Transverse colon (tissue), 4 donors: Measurements from ENCODE around the gene SNAPC1. TPM values are rescaled to one million over a fixed set of nuclear protein-coding genes. Genes with fewer than 3 reads are reported as not detected.
A peak's percentile ranks its signal among the peaks of the same experiment; 100 is the strongest.

Experiments
- DNase-seq: peaks from one replicate; pipeline ENCODE4 v3.0.0-alpha.2; 2019
- H3K27ac ChIP-seq, 4 donors: fragments of 200-600 bp; sonication (generic); 2 replicates each; pipeline ENCODE4 v1.5.1; 2016 to 2018; ENCODE audit warnings: inconsistent platforms in 4 of 4
- H3K27me3 ChIP-seq: fragments of 200-600 bp; sonication (generic); 2 replicates; pipeline ENCODE4 v1.5.1; 2017; ENCODE audit warnings: inconsistent platforms
- H3K36me3 ChIP-seq, 4 donors: fragments of 200-600 bp; sonication (generic); 2 replicates each; pipeline ENCODE4 v1.5.1; 2017 to 2019; ENCODE audit warnings: inconsistent platforms in 4 of 4
- H3K4me1 ChIP-seq, 4 donors: fragments of 200-600 bp; sonication (generic); 2 replicates each; pipeline ENCODE4 v1.5.1; 2017 to 2020; ENCODE audit warnings: inconsistent platforms in 4 of 4
- H3K4me3 ChIP-seq, 4 donors: fragments of 200-600 bp; sonication (generic); 1 replicate in 1 of 4; 2 replicates in 3 of 4; pipeline versions ENCODE4 v1.5.1 to v1.6.1; 2017 to 2019; ENCODE audit warnings: inconsistent platforms in 4 of 4
- H3K9me3 ChIP-seq, 2 donors: fragments of 200-600 bp; sonication (generic); 2 replicates each; pipeline ENCODE4 v1.5.1; 2017 to 2019; ENCODE audit warnings: inconsistent platforms in 2 of 2
- EP300 ChIP-seq: sonication (generic); formaldehyde crosslinking; IDR thresholded peaks from one replicate; pipeline ENCODE4 v1.6.1; 2017; ENCODE audit warnings: antibody characterized with exemption, low read depth
- POLR2A ChIP-seq: fragments of 450-650 bp; IDR thresholded peaks from one replicate; pipeline ENCODE4 v1.6.1; 2016; ENCODE audit warnings: antibody characterized with exemption, mild to moderate bottlenecking, moderate library complexity
- POLR2AphosphoS5 ChIP-seq, 3 donors: sonication (generic); formaldehyde crosslinking; IDR thresholded peaks; one replicate each; pipeline ENCODE4 v1.6.1; 2016; ENCODE audit warnings: antibody characterized with exemption in 3 of 3
- WGBS, 2 donors: methylation state at CpG; one replicate each; pipeline ENCODE4 v1.1.5; 2018; ENCODE audit warnings: low coverage in 1 of 2; 5-methylcytosine and 5-hydroxymethylcytosine counted together
- in situ Hi-C, 4 donors: fragments of 200-750 bp; cut with MboI; loops; one replicate each; pipeline versions ENCODE4 v1.15.0 to v1.15.1; 2017; ENCODE audit warnings: low sequenced_read_pairs in 3 of 4, low pct_ligation_motif_present in 1 of 4, low pct_unique_long_range_greater_than_20kb in 1 of 4
- intact Hi-C: fragments of 100-400 bp; cut with DNase I; formaldehyde crosslinking; loops from one replicate; pipeline ENCODE4 v1.15.1; 2023; ENCODE audit warnings: low total_unique reads
- total RNA-seq, 4 donors: library from RNA; depleted of rRNA; stranded (reverse); fragments of >200 nt; gene quantifications; one replicate each; pipeline ENCODE4 v1.1.0, GENCODE V29; 2016
- TF ChIP-seq, protein P1 (sequence below), 5 experiments: fragments of 200-600 bp in 3 of 5; fragments of 450-650 bp in 2 of 5; sonication (generic) in 3 of 5; IDR thresholded peaks; 1 replicate in 2 of 5; 2 replicates in 3 of 5; pipeline ENCODE4 v1.5.1; 2016 to 2017; ENCODE audit warnings: antibody characterized with exemption in 5 of 5, inconsistent platforms in 3 of 5, mild to moderate bottlenecking in 2 of 5, moderate library complexity in 1 of 5

SNAPC1 gene
- total RNA-seq, 4 donors from 2014 or later = 0.20 to 5.1 (median 3.8) TPM; not detected in 1

DNA sequence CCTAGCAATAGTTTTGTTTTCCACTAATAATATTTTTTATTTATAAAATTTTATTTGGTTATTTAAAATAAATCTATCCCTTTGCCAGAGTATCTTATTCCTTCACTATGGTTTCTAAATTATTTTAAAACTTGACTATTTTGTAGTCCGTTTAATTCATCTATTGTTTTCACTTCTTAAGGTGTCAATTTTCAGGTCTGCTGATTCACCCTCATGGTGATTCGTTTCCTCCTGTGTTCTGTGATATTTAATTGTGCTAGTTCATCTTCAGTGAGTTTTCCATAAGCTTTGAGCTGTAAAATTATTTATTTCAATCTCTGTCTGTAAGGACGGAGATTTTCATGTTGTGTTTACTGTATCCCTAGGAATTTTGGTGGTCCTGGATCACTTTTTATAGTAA, 70.6 kb downstream of the SNAPC1 start:
- in situ Hi-C loops (loop anchor here in 3 of 4 donors (10.0 to 25.0 kb wide), 3 partner anchors 528 to 558 kb away; partner anchors contain the start of gene TMEM30B (in 1 of the 3)), intact Hi-C loops (no loop called here)
- no peaks in the 10 kb centered on the region for H3K4me1 ChIP-seq
- no peak overlapping the region for H3K27ac ChIP-seq
- H3K27me3 ChIP-seq = no peaks in the 10 kb centered on the region
- TF ChIP-seq, protein P1, sequence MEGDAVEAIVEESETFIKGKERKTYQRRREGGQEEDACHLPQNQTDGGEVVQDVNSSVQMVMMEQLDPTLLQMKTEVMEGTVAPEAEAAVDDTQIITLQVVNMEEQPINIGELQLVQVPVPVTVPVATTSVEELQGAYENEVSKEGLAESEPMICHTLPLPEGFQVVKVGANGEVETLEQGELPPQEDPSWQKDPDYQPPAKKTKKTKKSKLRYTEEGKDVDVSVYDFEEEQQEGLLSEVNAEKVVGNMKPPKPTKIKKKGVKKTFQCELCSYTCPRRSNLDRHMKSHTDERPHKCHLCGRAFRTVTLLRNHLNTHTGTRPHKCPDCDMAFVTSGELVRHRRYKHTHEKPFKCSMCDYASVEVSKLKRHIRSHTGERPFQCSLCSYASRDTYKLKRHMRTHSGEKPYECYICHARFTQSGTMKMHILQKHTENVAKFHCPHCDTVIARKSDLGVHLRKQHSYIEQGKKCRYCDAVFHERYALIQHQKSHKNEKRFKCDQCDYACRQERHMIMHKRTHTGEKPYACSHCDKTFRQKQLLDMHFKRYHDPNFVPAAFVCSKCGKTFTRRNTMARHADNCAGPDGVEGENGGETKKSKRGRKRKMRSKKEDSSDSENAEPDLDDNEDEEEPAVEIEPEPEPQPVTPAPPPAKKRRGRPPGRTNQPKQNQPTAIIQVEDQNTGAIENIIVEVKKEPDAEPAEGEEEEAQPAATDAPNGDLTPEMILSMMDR (IDR thresholded peaks at IDR 0.05) = no peak
- TF ChIP-seq POLR2AphosphoS5 (IDR thresholded peaks at IDR 0.05) (no peak), EP300 (no peak), POLR2A (no peak)
- H3K36me3 ChIP-seq = no peaks in the 10 kb centered on the region
- 78% methylated on average over 3 of the region's 3 CpGs for WGBS, 2 donors
- H3K4me3 ChIP-seq = no peak overlapping the region
- H3K9me3 ChIP-seq = no peaks in the 10 kb centered on the region
- no peak for DNase-seq

DNA sequence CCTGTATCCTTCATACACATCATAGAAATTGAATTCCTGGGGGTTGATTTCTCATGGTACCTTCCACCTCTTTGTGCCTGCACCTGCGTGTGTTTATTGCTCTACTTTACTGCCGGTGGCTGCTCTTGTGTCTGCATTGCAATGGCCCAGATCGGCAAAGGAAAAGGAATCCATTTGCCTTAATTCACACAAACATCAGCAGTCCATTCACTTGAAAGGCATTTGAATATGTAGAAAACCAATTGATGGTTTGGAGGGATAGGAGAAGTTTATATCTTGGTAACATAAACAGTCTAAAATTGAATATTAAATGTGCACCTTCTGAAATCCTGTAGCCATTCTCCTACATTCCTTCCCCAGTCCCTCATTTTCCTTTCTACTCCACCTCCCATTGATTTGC, 74.0 kb downstream of the SNAPC1 start:
- TF ChIP-seq EP300 (no peak), POLR2A (no peak), POLR2AphosphoS5 (IDR thresholded peaks at IDR 0.05) (no peak)
- TF ChIP-seq, protein P1 (IDR thresholded peaks at IDR 0.05) = no peak
- Histone ChIP-seq H3K9me3 (no peaks in the 10 kb centered on the region), H3K4me3 (no peak overlapping the region), H3K27me3 (peaks cover 2% of the 10 kb centered on the region), H3K4me1 (no peaks in the 10 kb centered on the region), H3K36me3 (no peaks in the 10 kb centered on the region), H3K27ac (no peak overlapping the region)
- intact Hi-C loops = no loop called here
- 42 to 54% methylated on average over 3 of the region's 3 CpGs for WGBS, 2 donors
- DNase-seq = no peak
- in situ Hi-C loops = loop anchor here (5.0 to 25.0 kb wide), 5 partner anchors 374 to 561 kb away; partner anchors contain the start of gene TMEM30B (in 1 of the 4)

DNA sequence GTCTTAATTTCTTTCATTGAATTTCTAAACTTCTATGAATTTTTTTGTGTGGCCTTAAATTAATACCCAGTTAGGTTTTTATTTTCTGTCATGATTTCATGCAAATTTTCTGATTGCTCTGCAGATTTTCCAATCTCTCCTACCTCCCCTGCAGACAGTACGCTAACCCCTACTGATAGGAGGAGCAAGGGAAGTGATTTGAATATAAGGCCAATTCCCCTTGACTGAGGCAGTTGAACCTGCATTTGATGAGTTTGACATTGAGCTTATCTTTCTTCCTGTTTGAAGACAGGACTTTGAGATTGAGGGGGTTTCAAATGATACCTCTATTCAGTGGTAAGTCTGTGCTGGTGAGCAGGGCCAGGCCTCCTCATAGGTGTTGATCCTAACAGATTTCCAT, 74.6 kb downstream of the SNAPC1 start:
- DNase-seq = no peak
- H3K27me3 ChIP-seq = peaks cover 7% of the 10 kb centered on the region
- WGBS, 2 donors = 87 to 100% methylated on average over 1 of the region's 1 CpG
- no peaks in the 10 kb centered on the region for H3K9me3 ChIP-seq
- intact Hi-C loops = no loop called here
- in situ Hi-C loops = loop anchor here (5.0 to 25.0 kb wide), 5 partner anchors 375 to 562 kb away; partner anchors contain the start of gene TMEM30B (in 1 of the 4)
- no peaks in the 10 kb centered on the region for H3K4me1 ChIP-seq
- H3K36me3 ChIP-seq = no peaks in the 10 kb centered on the region
- TF ChIP-seq, protein P1 (IDR thresholded peaks at IDR 0.05) = no peak
- TF ChIP-seq EP300 = no peak
- TF ChIP-seq POLR2A = no peak
- no peak for TF ChIP-seq POLR2AphosphoS5 (IDR thresholded peaks at IDR 0.05)
- no peak overlapping the region for H3K4me3 ChIP-seq
- H3K27ac ChIP-seq = no peak overlapping the region

DNA sequence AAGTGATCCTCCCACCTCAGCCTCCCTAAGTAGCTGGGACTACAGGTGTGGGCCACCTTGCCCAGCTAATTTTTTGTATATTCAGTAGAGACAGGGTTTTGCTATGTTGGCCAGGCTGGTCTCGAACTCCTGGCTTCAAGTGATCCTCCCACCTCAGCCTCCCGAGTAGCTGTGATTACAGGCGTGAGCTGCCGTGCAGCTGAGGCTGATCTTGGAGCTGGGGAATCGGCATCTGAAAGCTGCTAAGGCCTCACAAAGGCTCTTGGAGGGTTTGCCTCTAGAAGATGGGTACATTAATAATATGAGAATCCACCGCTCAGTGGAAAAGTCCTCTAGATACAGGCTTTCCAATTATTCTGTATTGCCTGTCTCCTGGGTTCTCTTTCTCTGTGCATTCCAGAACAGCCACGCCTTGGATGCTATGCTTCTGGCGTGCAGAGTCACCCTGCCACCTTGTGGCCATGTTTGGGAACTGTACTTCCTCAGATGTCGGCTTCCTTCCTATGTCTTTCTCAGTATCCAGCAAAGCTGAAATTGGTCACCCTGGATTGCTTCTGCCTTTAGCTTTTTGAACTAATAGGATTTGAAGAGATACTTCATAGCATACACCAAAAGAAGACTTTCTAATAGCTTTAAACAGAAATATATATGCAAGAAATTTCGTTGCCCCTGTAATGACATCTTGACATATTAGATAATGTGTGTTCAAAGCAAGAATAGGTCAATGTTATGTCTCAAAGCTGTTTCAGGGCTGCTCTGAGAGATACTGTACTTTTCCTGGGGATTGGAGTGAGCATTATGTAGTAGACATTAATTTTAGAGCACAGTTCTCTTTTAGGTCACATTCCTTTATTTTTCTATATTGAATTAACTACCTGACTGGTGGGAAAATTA, 75.4 kb downstream of the SNAPC1 start:
- Histone ChIP-seq H3K27me3 (peaks cover 7% of the 10 kb centered on the region), H3K36me3 (no peaks in the 10 kb centered on the region), H3K4me1 (no peaks in the 10 kb centered on the region), H3K4me3 (no peak overlapping the region), H3K9me3 (no peaks in the 10 kb centered on the region), H3K27ac (no peak overlapping the region)
- in situ Hi-C loops (loop anchor here (5.0 to 25.0 kb wide), 5 partner anchors 375 to 563 kb away; partner anchors contain the start of gene TMEM30B (in 1 of the 4)), intact Hi-C loops (loop anchor here (2.0 kb wide), 1 partner anchor 377 kb away; no protein-coding TSS in a partner anchor)
- DNase-seq = peak; percentile 81
- TF ChIP-seq, protein P1 (IDR thresholded peaks at IDR 0.05) = peak; percentile 87 to 94 (median 92)
- TF ChIP-seq POLR2A (no peak), POLR2AphosphoS5 (IDR thresholded peaks at IDR 0.05) (no peak)
- WGBS, 2 donors = 13 to 49% methylated on average over 1 to 10 of the region's 10 CpGs
